Lung (tissue), 12 donors: Measurements from ENCODE around the gene TGFBI. TPM values are rescaled to one million over a fixed set of nuclear protein-coding genes. Genes with fewer than 3 reads are reported as not detected.
A peak's percentile ranks its signal among the peaks of the same experiment; 100 is the strongest.
"Not testable (repeated sequence)": the region's sequence is repeated elsewhere in the genome, so short reads cannot be mapped to it uniquely, and the experiment has no call there.

Experiments
- ATAC-seq: fragments of 200-7000 bp; cut with Tn5 transposase; one replicate; pipeline ENCODE4 v1.9.1; 2020; ENCODE audit warnings: moderate number of reproducible peaks; ENCODE audit not compliant: insufficient read depth, low FRiP score
- DNase-seq, 3 donors: peaks; one replicate each; pipeline ENCODE4 v3.0.0-alpha.2; 2013 to 2017
- H3K27ac ChIP-seq, 2 donors: one replicate each; pipeline ENCODE4 v1.5.1; 2013; ENCODE audit warnings: mild to moderate bottlenecking in 2 of 2, moderate library complexity in 2 of 2, control low read depth in 1 of 2, inconsistent platforms in 1 of 2, low read depth in 1 of 2, low read length in 1 of 2
- H3K27me3 ChIP-seq, 3 donors: one replicate each; pipeline ENCODE4 v1.5.1; 2013; ENCODE audit warnings: low read length in 2 of 3; ENCODE audit not compliant: control insufficient read depth in 3 of 3, insufficient read depth in 3 of 3
- H3K36me3 ChIP-seq, 4 donors: one replicate each; pipeline ENCODE4 v1.5.1; 2013; ENCODE audit warnings: low read length in 4 of 4, mild to moderate bottlenecking in 1 of 4, moderate library complexity in 1 of 4; ENCODE audit not compliant: control insufficient read depth in 4 of 4, insufficient read depth in 4 of 4
- H3K4me1 ChIP-seq, 5 donors: one replicate each; pipeline ENCODE4 v1.5.1; 2013; ENCODE audit warnings: low read length in 5 of 5, mild to moderate bottlenecking in 2 of 5, moderate library complexity in 1 of 5; ENCODE audit not compliant: control insufficient read depth in 5 of 5, insufficient read depth in 5 of 5
- H3K4me3 ChIP-seq: one replicate; pipeline ENCODE4 v1.5.1; 2013; ENCODE audit warnings: mild to moderate bottlenecking, control low read depth, moderate library complexity
- H3K9ac ChIP-seq, 2 donors: one replicate each; pipeline ENCODE4 v1.5.1; 2013; ENCODE audit warnings: low read length in 2 of 2, control low read depth in 1 of 2; ENCODE audit not compliant: insufficient read depth in 1 of 2
- H3K9me3 ChIP-seq, 4 donors: one replicate each; pipeline ENCODE4 v1.5.1; 2013; ENCODE audit warnings: low read length in 3 of 4, mild to moderate bottlenecking in 1 of 4, moderate library complexity in 1 of 4; ENCODE audit not compliant: control insufficient read depth in 4 of 4, insufficient read depth in 3 of 4
- CTCF ChIP-seq: IDR thresholded peaks from 2 replicates; pipeline ENCODE4 v1.5.1; 2012; ENCODE audit warnings: mild to moderate bottlenecking; ENCODE audit errors: control extremely low read depth, extremely low read depth
- WGBS, 2 donors: extraction: QIAGEN DNeasy Blood & Tissue Kit; methylation state at CpG; one replicate each; pipeline ENCODE4 v1.1.7; 2013; 5-methylcytosine and 5-hydroxymethylcytosine counted together
- polyA plus RNA-seq, 2 donors: library from polyadenylated mRNA; stranded (reverse); fragments of 200-250 nt; gene quantifications; one replicate each; pipeline ENCODE4 v1.2.1, GENCODE V29; 2013
- total RNA-seq, 2 donors: library from RNA; depleted of rRNA in 1 of 2; stranded (reverse); fragments of >200 nt in 1 of 2; gene quantifications; one replicate each; pipeline ENCODE4 v1.2.1, GENCODE V29; 2014 to 2021
- donor health status: control.
- donor health status: control.
- donor health status: Bipolar disorder and iron deficiency.
- donor health status: healthy.
- donor health status: DM: yes; HTN: yes; CAD: no.

The TGFBI gene
- total and polyA plus RNA-seq, 4 donors, result 96.4 to 146 (median 111) TPM

DNA sequence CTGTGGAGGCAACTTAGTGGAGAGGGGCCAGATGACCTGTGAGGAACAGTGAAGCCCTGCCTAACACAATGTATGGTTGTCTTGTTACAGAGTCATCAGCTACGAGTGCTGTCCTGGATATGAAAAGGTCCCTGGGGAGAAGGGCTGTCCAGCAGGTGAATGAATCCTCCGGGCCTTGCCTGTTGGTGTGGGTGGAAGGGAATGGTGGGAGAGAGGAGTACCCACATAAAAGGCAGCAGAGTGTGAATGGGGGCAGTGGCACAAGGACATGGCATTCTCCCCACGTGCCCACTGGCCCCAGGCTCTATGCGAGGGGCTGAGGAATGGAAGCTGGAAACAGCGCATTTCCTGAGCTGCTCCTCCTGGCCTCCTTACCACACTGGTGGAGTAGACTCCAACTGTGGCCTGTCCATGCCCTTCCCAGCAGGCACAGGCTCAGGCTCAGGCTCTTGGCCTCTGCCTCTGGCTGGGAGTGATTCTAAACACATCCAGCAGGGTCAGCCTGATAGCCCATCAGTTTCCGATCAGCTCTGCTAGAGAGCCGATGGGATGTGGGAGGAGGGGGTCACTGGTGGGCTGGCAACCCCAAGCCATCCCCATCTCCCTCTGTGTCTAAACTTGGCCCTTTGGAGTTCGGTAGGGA is 15.3 kb downstream of the TGFBI start:
- WGBS, 2 donors, result 92 to 94% methylated on average over 8 of the region's 8 CpGs
- Histone ChIP-seq H3K9ac (no peak overlapping the region), H3K27me3 (no peaks in the 10 kb centered on the region), H3K36me3 (peaks cover 0 to 5% (median 2%) of the 10 kb centered on the region in 4 donors), H3K4me3 (no peak overlapping the region), H3K9me3 (peaks cover 0 to 2% (median 0%) of the 10 kb centered on the region in 4 donors), H3K4me1 (peaks cover 0 to 3% (median 0%) of the 10 kb centered on the region in 5 donors), H3K27ac (no peak overlapping the region)
- no peak for TF ChIP-seq CTCF
- ATAC-seq, result no peak
- no peak for DNase-seq

DNA sequence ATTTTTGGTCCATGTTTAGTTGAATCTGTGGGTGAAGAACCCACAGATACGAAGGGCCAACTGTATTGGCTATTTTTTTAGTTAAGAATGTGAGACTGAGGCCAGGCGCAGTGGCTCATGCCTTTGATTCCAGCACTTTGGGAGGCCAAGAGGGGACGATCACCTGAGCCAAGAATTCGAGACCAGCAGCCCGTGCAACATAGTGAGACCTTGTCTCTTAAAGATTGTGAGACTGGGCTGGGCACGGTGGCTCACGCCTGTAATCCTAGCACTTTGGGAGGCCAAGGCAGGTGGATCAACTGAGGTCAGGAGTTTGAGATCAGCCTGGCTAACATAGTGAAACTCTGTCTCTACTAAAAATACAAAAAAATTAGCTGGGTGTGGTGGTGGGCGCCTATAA is 16.2 kb downstream of the TGFBI start:
- not testable (repeated sequence) for H3K27ac ChIP-seq, H3K4me3 ChIP-seq, H3K27me3 ChIP-seq, H3K9me3 ChIP-seq, ATAC-seq, H3K9ac ChIP-seq, H3K4me1 ChIP-seq, DNase-seq, H3K36me3 ChIP-seq
- 85 to 95% methylated on average over 8 of the region's 8 CpGs for WGBS, 2 donors

DNA sequence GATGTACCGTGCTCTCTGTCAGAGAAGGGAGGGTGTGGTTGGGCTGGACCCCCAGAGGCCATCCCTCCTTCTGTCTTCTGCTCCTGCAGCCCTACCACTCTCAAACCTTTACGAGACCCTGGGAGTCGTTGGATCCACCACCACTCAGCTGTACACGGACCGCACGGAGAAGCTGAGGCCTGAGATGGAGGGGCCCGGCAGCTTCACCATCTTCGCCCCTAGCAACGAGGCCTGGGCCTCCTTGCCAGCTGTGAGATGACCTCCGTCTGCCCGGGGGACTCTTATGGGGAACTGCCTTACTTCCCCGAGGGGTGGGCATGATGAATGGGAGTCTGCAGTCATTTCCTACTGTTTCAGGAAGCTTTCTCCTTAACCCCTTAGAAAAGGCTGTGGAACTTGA is 17.5 kb downstream of the TGFBI start:
- no peak for ATAC-seq
- no peak for TF ChIP-seq CTCF
- H3K4me1 ChIP-seq, result peaks cover 0 to 3% (median 0%) of the 10 kb centered on the region in 5 donors
- H3K9me3 ChIP-seq, result peaks cover 0 to 5% (median 0%) of the 10 kb centered on the region in 4 donors
- 71 to 81% methylated on average over 12 of the region's 12 CpGs for whole genome bisulfite sequencing, 2 donors
- H3K4me3 ChIP-seq, result no peak overlapping the region
- no peaks in the 10 kb centered on the region for H3K27me3 ChIP-seq
- H3K27ac ChIP-seq, result no peak overlapping the region
- DNase-seq, result no peak
- no peak overlapping the region for H3K9ac ChIP-seq
- peaks cover 0 to 7% (median 2%) of the 10 kb centered on the region in 4 donors for H3K36me3 ChIP-seq

DNA sequence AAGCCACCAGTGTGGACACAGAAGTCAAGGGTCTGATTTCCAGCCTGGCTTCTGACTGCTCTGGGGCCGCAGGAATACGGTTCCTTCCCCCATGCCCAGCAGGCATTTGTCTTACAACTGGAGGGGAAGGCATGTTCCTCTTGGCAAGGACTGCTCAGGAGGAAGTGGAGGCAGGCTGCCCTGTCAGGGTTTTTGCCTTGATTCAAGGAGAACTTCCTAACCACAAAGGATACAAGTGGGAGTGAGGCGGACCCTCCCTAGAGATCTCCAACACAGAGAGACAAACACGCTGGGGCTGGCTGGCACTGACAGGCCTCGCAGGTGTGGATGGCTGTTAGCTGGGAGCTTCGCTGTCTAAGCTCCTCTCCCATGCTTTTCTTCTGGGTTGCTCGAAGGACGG is 19.1 kb downstream of the TGFBI start:
- H3K9ac ChIP-seq, result no peak overlapping the region

More for the DNA sequence above, 19.1 kb downstream of the TGFBI start:
- no peak for TF ChIP-seq CTCF
- Histone ChIP-seq H3K9me3 (peaks cover 0 to 5% (median 0%) of the 10 kb centered on the region in 4 donors), H3K27me3 (no peaks in the 10 kb centered on the region), H3K27ac (no peak overlapping the region), H3K4me1 (peaks cover 0 to 3% (median 2%) of the 10 kb centered on the region in 5 donors), H3K36me3 (peaks cover 0 to 7% (median 2%) of the 10 kb centered on the region in 4 donors), H3K4me3 (no peak overlapping the region)
- no peak for DNase-seq
- peak; percentile 30 for ATAC-seq
- WGBS, 2 donors, result 45 to 73% methylated on average over 8 of the region's 8 CpGs
